HepG2 (cell line): ENCODE data around the gene TP53. TPM values are rescaled to one million over a fixed set of nuclear protein-coding genes. Genes with fewer than 3 reads are reported as not detected.
A peak's percentile ranks its signal among the peaks of the same experiment; 100 is the strongest.

Experiments used
- ARID5B ChIP-seq: IDR thresholded peaks from 2 replicates; pipeline ENCODE4 v1.4.0; 2020; ENCODE audit warnings: mild to moderate bottlenecking, missing genetic modification reagents
- BRF2 ChIP-seq: sonication (generic); formaldehyde crosslinking; IDR thresholded peaks from 2 replicates; pipeline ENCODE4 v1.8.1; 2022; ENCODE audit warnings: mild to moderate bottlenecking, missing genetic modification reagents
- NR2F2 ChIP-seq: IDR thresholded peaks from 2 replicates; pipeline ENCODE4 v1.6.1; 2012; ENCODE audit warnings: low read depth, inconsistent platforms, borderline replicate concordance
- SAFB2 ChIP-seq: sonication (generic); formaldehyde crosslinking; IDR thresholded peaks from 2 replicates; pipeline ENCODE4 v1.5.1; 2020; ENCODE audit warnings: missing genetic modification reagents, low read depth, mild to moderate bottlenecking, borderline replicate concordance
- SRSF4 ChIP-seq: fragments of 200-400 bp; formaldehyde crosslinking; IDR thresholded peaks from one replicate; pipeline ENCODE4 v1.6.1; 2018; ENCODE audit warnings: mild to moderate bottlenecking, low read depth, low read length, moderate library complexity; ENCODE audit not compliant: poor library complexity, severe bottlenecking
- ZNF143 ChIP-seq: sonication (generic); formaldehyde crosslinking; IDR thresholded peaks from 2 replicates; pipeline ENCODE4 v1.4.0; 2020; ENCODE audit warnings: missing genetic modification reagents
- ZNF280B ChIP-seq: sonication (generic); formaldehyde crosslinking; IDR thresholded peaks from 2 replicates; pipeline ENCODE4 v1.5.0; 2020; ENCODE audit warnings: missing genetic modification reagents, mild to moderate bottlenecking, borderline replicate concordance
- ZNF33A ChIP-seq: sonication (generic); formaldehyde crosslinking; IDR thresholded peaks from 2 replicates; pipeline ENCODE4 v1.5.1; 2020; ENCODE audit warnings: missing genetic modification reagents, mild to moderate bottlenecking, moderate library complexity, borderline replicate concordance
- ZNF556 ChIP-seq: sonication (generic); formaldehyde crosslinking; IDR thresholded peaks from 2 replicates; pipeline ENCODE4 v1.4.0; 2020; ENCODE audit warnings: mild to moderate bottlenecking, missing genetic modification reagents, borderline replicate concordance
- ZNF598 ChIP-seq: sonication (generic); formaldehyde crosslinking; IDR thresholded peaks from 2 replicates; pipeline ENCODE4 v1.5.1; 2020; ENCODE audit warnings: mild to moderate bottlenecking, missing genetic modification reagents, borderline replicate concordance
- ZNF670 ChIP-seq: sonication (generic); formaldehyde crosslinking; IDR thresholded peaks from 2 replicates; pipeline ENCODE4 v1.8.0; 2022; ENCODE audit warnings: mild to moderate bottlenecking, missing genetic modification reagents, borderline replicate concordance
- ZNF687 ChIP-seq: sonication (generic); formaldehyde crosslinking; IDR thresholded peaks from 2 replicates; pipeline ENCODE4 v1.5.1; 2020; ENCODE audit warnings: mild to moderate bottlenecking, missing genetic modification reagents, moderate library complexity
- ZUFSP ChIP-seq: sonication (generic); formaldehyde crosslinking; IDR thresholded peaks from 2 replicates; pipeline ENCODE4 v1.9.0; 2021; ENCODE audit warnings: missing genetic modification reagents, mild to moderate bottlenecking, borderline replicate concordance
- polyA plus RNA-seq, 8 experiments: library from polyadenylated mRNA; depleted of rRNA in 3 of 8; stranded (reverse) in 7 of 8; unstranded in 1 of 8; fragments of >200 nt; fragmentation: Illumina TruSeq in 4 of 8; extraction: Trizol in 4 of 8; gene quantifications; 2 replicates each; pipeline versions ENCODE4 v1.2.1 to v1.2.3, GENCODE V29; 2011 to 2016; ENCODE audit warnings: low read depth in 4 of 8, missing spikeins in 1 of 8, mixed read lengths in 1 of 8; ENCODE audit not compliant: insufficient read depth in 1 of 8
- total RNA-seq, 5 experiments: library from RNA; depleted of rRNA; stranded (reverse); fragments of >200 nt; fragmentation: Illumina TruSeq; extraction: Trizol; gene quantifications; 2 replicates each; pipeline ENCODE4 v1.2.3, GENCODE V29; 2016; ENCODE audit warnings: low read depth in 1 of 5

Gene TP53
- total and polyA plus RNA-seq, 2 of the 13 experiments (the other 11 are each of a cell fraction or from before 2014, with no cell fraction given): 17.1 to 29.9 TPM

- TF ChIP-seq SRSF4 (no peak), ZNF670 (CRISPR knock-in tag) (peak; percentile 81), NR2F2 (no peak), BRF2 (0 out of 2 replicates have a peak, but pooled peaks have one; percentile 32), ZNF556 (peak; percentile 81), ZNF33A (peak; percentile 73; the same call in 1 of the 2 replicates), ZUFSP (CRISPR knock-in tag) (no peak), SAFB2 (no peak), ZNF143 (peak; percentile 48; the same call in 1 of the 2 replicates), ZNF280B (CRISPR knock-in tag) (peak; percentile 43; the same call in 1 of the 2 replicates), ARID5B (CRISPR knock-in tag) (0 out of 2 replicates have a peak, but pooled peaks have one; percentile 29), ZNF687 (CRISPR knock-in tag) (peak; percentile 81), ZNF598 (CRISPR knock-in tag) (peak; percentile 86; the same call in 1 of the 2 replicates)
Observed at GRCh38 chr17:7716901-7717755, 29.8 kb upstream of the TP53 start, which contains the start of gene DNAH2 (continued).
